ENCODE measurements around the gene TRPM5. TPM values are rescaled to one million over a fixed set of nuclear protein-coding genes. Genes with fewer than 3 reads are reported as not detected.

The TRPM5 gene
- total RNA-seq, 1 experiment from 2014 or later, result 1.8 TPM

- DNase-seq (ENCODE audit: low spot score), result no peak
Observed at GRCh38 chr11:2436521-2437031, 7.7 kb downstream of the TRPM5 start.

GRCh38 chr11:2436013-2436520, 8.2 kb downstream of the TRPM5 start:
- no peak for DNase-seq (ENCODE audit: low spot score)

DNA sequence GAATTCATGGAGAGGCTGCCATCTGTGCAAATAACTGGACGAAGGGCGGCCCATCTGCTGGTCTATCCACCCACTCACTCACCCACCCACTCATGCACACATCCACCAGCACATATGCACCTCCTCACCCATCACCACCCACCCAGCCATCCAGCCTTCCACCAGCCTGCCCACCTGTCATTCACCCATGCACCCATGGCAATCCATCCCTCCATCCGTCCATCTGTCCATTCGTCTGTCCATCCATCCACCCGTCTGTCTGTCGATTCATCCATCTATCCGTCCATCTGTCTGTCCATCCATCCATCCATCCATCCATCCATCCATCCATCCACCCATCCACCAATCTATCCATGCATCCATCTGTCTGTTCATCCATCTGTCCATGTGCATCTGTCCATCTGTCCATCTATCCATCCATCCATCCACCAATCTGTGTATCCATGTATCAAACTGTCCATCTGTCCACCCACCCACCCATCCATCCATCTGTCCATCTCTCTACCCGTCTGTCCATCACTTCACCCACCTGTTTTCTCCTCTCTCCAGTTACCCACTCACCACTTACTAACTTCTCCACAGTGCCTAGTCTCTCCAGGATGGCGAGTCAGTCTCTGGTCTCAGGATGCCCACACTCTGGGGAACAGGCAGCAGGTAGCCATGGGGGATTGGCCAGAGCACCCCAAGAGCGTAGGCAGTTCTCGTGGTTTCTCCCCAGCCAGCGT, 8.9 kb downstream of the TRPM5 start:
- no peak for DNase-seq (ENCODE audit: low spot score)

GRCh38 chr11:2434506-2435255, 9.6 kb downstream of the TRPM5 start:
- DNase-seq (ENCODE audit: low spot score), result no peak

GRCh38 chr11:2434008-2434407, 10.3 kb downstream of the TRPM5 start:
- DNase-seq (ENCODE audit: low spot score), result no peak

GRCh38 chr11:2433106-2433925, 11.0 kb downstream of the TRPM5 start:
- no peak for DNase-seq (ENCODE audit: low spot score)

DNA sequence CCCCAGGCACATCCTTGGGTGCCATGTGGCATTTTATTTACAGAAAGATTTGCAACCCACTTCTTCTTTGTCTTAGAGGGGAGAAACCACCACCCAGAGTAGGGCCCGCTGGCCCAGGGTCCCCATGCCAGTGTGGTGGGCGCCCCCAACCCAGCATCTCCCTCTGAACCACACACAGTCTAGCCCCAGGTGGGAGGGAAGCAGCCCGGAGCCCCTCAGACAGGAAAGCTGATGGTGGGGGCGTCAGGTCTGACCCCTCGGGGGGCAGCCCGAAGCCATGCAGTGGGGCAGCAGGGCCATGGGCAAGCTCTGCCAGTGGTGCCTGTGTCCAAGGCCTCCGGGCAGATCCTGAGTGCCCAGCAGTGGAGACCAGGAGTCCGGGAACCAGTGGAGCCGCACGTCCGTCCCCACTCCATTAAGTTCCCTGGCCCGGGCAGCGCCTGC, 11.7 kb downstream of the TRPM5 start:
- DNase-seq (ENCODE audit: low spot score), result no peak

- DNase-seq (ENCODE audit: low spot score), result no peak
Observed at GRCh38 chr11:2432171-2432621, 12.1 kb downstream of the TRPM5 start.

DNA sequence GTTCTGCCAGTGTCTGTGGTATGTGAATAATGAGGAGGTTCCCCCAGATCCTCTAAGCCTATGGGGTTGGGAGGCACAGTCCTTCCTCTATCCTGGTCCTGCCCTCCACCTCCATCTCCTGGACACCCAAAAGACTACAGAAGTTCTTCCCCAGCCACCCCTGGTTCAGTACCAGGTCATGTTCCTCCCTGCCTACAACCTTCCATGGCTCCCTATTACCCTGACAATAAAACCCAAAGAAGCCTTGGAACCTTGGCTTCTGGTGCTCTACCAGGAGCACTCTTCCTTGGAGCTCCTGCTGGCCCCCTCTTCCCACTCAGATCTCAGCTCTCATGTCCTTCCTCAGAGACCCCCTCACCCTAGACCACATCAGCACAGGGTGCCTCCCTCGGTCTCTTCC, 12.9 kb downstream of the TRPM5 start:
- no peak for DNase-seq (ENCODE audit: low spot score)

GRCh38 chr11:2428322-2428795, 16.0 kb downstream of the TRPM5 start:
- peak; percentile 88 for DNase-seq (ENCODE audit: low spot score)

- no peak for DNase-seq (ENCODE audit: low spot score)
Observed at GRCh38 chr11:2427721-2428321, 16.5 kb downstream of the TRPM5 start.

- peak; percentile 60 for DNase-seq (ENCODE audit: low spot score)
Observed at GRCh38 chr11:2426826-2427521, 17.3 kb downstream of the TRPM5 start.

DNA sequence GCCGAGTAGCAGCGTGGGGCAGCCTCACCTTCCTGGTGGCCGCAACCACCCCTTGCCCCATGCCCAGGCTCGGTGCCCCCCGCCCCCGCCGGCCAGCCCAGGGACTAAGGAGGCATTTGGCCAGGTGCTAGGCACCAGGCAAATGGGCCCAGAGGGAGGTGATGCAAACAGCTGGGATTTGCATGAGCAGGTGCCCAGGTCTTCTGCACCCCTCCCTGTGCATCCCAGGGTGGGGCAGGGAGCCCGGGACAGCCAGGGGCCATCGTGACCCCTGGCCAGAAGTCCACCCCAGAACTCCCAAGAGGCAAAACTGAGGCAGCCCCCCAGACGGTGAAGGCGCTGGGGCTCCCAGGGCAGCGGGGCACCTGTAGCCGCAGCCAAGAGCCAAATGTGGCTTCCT, 18.1 kb downstream of the TRPM5 start:
- no peak for DNase-seq (ENCODE audit: low spot score)

- no peak for DNase-seq (ENCODE audit: low spot score)
Observed at GRCh38 chr11:2425506-2425905, 18.8 kb downstream of the TRPM5 start.

GRCh38 chr11:2424811-2425495, 19.4 kb downstream of the TRPM5 start:
- DNase-seq (ENCODE audit: low spot score), result no peak

DNA sequence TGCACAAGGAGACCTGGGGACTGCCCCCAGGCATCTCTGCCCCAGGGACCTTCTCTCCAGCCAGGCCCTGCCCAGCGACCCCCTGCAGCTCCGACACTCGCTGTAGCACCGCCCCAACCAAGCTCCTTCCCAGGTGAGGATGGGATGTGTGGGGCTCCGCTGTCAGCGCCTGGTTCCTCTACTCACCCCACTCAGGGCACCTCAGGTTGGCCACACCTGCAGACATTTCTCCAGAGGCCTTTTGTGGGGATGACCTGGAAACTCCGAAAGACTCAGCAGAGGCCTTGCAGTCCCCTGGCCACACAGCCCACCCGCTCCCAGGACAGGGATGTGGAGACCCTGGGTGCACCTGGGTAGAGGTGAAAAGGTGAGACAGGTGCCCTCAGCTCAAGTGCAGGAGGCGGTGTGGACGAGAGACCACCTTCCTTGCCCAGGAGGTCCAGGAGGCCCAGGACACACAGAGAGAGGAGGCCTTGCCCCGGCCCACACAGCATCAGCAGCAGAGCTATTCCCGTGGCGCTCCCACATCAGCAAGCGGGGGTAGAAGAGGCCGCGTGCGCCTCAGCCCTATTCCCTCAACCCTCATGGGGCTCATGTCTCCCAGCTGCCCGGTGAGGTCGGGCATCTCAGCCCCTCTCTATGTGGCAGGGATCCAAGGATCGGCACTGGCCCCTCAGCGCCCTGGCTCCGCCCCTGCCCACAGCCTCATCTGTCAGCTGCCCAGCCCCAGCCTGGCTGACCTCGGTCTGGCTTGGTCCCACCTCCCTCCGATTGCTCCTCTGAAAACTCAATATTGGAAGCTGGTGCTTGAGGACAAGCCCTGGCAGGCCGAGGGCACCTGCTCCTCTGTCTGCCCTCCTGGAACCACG, 20.9 kb downstream of the TRPM5 start:
- DNase-seq (ENCODE audit: low spot score), result no peak

- DNase-seq (ENCODE audit: low spot score), result no peak
Observed at GRCh38 chr11:2422461-2423156, 21.7 kb downstream of the TRPM5 start.

DNA sequence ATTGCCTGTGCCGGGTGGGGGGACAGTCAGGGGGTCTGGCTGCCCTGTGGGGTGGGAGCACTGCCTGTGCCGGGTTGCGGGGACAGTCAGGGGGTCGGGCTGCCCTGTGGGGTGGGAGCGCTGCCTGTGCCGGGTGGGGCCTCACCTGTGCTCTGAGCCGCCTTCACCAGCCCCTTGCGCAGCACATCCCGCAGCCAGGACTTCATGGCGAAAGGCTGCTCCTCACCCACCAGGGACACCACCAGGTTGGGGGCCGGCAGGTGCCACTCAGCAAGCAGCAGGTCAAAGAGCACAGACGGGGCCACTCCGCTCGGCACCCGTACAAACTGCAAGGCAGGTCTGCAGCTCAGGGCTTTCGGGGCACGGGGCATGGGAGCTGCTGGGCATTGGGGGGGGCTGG, 22.3 kb downstream of the TRPM5 start:
- no peak for DNase-seq (ENCODE audit: low spot score)
